GM12878 (cell line): ENCODE measurements around the gene IL6R. TPM values are rescaled to one million over a fixed set of nuclear protein-coding genes. Genes with fewer than 3 reads are reported as not detected.
A peak's percentile ranks its signal among the peaks of the same experiment; 100 is the strongest.

ENCODE experiments used
- ATAC-seq: fragments of 200-7000 bp; cut with Tn5 transposase; 3 replicates; pipeline ENCODE4 v1.9.1; 2020; ENCODE audit warnings: mild to moderate bottlenecking, moderate library complexity
- BruUV-seq: library from RNA; stranded (reverse); fragments of 400-500 nt; replicated peaks from 2 replicates; lab custom pipeline; 2021; lab: Mats Ljungman, UMichigan
- CTCF ChIA-PET: fragments of 300-600 bp; sonication (Branson Sonifier 250); formaldehyde crosslinking; extraction: SDS; loops from one replicate; lab custom pipeline; 2021; ENCODE audit warnings: inconsistent platforms; lab: Yijun Ruan, JAX
- POLR2A ChIA-PET: fragments of 350-600 bp; formaldehyde crosslinking; extraction: SDS; loops from one replicate; lab custom pipeline; 2021; ENCODE audit warnings: inconsistent platforms; lab: Charles Lee
- RAD21 ChIA-PET: fragments of 300-600 bp; sonication (Branson Sonifier 250); formaldehyde crosslinking; loops from one replicate; lab custom pipeline; 2023; ENCODE audit warnings: antibody characterized with exemption; ENCODE audit not compliant: unreplicated experiment; lab: Charles Lee
- SMC1A ChIA-PET: fragments of 300-600 bp; sonication (Branson Sonifier 250); formaldehyde crosslinking; loops from one replicate; lab custom pipeline; 2023; ENCODE audit not compliant: unreplicated experiment, uncharacterized antibody; lab: Charles Lee
- DNase-seq: peaks from one replicate; pipeline ENCODE4 v3.0.0-alpha.2; 2011; ENCODE audit warnings: low read depth, low spot score
- FAIRE-seq: peaks from 3 replicates; lab custom pipeline; 2011; peaks lifted over from hg19 to GRCh38; lab: Jason Lieb, UNC
- H2AFZ ChIP-seq: 2 replicates; pipeline ENCODE4 v1.6.0; 2011; ENCODE audit warnings: low read depth, low read length, control low read depth; ENCODE audit not compliant: control insufficient read depth
- H3K27ac ChIP-seq: 2 replicates; pipeline ENCODE4 v1.5.1; 2011; ENCODE audit warnings: control low read depth; ENCODE audit not compliant: control insufficient read depth, insufficient read depth
- H3K27me3 ChIP-seq, 2 experiments: replicated peaks in 1 of 2; 2 replicates each; pipeline versions ENCODE4 v1.6.0 to v1.6.1; 2011; ENCODE audit warnings: low read length in 1 of 2; ENCODE audit not compliant: control insufficient read depth in 2 of 2, insufficient read depth in 2 of 2
- H3K36me3 ChIP-seq, 2 experiments: 2 replicates each; pipeline ENCODE4 v1.5.1; 2011; ENCODE audit warnings: low read length in 1 of 2; ENCODE audit not compliant: control insufficient read depth in 2 of 2, insufficient read depth in 2 of 2
- H3K4me1 ChIP-seq: 2 replicates; pipeline ENCODE4 v1.6.1; 2011; ENCODE audit warnings: mild to moderate bottlenecking, low read length, moderate library complexity, mixed read lengths; ENCODE audit not compliant: control insufficient read depth, insufficient read depth
- H3K4me2 ChIP-seq: 2 replicates; pipeline ENCODE4 v1.6.0; 2011; ENCODE audit warnings: control low read depth; ENCODE audit not compliant: control insufficient read depth, insufficient read depth
- H3K4me3 ChIP-seq: fragments of 200-600 bp; sonication (generic); 2 replicates; pipeline ENCODE4 v1.5.1; 2016
- H3K79me2 ChIP-seq: 2 replicates; pipeline ENCODE4 v1.6.0; 2011; ENCODE audit warnings: low read length; ENCODE audit not compliant: control insufficient read depth, insufficient read depth
- H3K9ac ChIP-seq: 2 replicates; pipeline ENCODE4 v1.8.0; 2011; ENCODE audit warnings: low read length, control low read depth, mixed read lengths; ENCODE audit not compliant: control insufficient read depth, insufficient read depth
- H3K9me3 ChIP-seq: replicated peaks from 3 replicates; pipeline ENCODE4 v1.5.1; 2011; ENCODE audit warnings: mild to moderate bottlenecking, low read length; ENCODE audit not compliant: control insufficient read depth, insufficient read depth
- H4K20me1 ChIP-seq: 2 replicates; pipeline ENCODE4 v1.6.0; 2011; ENCODE audit not compliant: control insufficient read depth, insufficient read depth
- BCL11A ChIP-seq: IDR thresholded peaks from 2 replicates; pipeline ENCODE4 v1.6.1; 2011; ENCODE audit warnings: low read depth, low read length
- NFYA ChIP-seq: IDR thresholded peaks from 2 replicates; pipeline ENCODE4 v1.6.1; 2011; ENCODE audit warnings: low read depth, mild to moderate bottlenecking, low read length, improper control_type of control experiment, borderline replicate concordance
- NR2C1 ChIP-seq: fragments of 450-650 bp; IDR thresholded peaks from 2 replicates; pipeline ENCODE4 v1.6.1; 2017; ENCODE audit warnings: antibody characterized with exemption, mild to moderate bottlenecking, moderate library complexity
- NR2F1 ChIP-seq: fragments of 450-650 bp; conservative IDR thresholded peaks from 2 replicates; pipeline ENCODE4 v1.6.1; 2017; ENCODE audit warnings: mild to moderate bottlenecking
- SMARCA5 ChIP-seq: fragments of 450-650 bp; IDR thresholded peaks from 2 replicates; pipeline ENCODE4 v1.6.1; 2017; ENCODE audit warnings: mild to moderate bottlenecking
- ZNF24 ChIP-seq: fragments of 450-650 bp; IDR thresholded peaks from 2 replicates; pipeline ENCODE4 v1.6.1; 2017; ENCODE audit warnings: antibody characterized with exemption, mild to moderate bottlenecking
- WGBS: methylation state at CpG from one replicate; pipeline ENCODE4 v1.1.6; 2016; ENCODE audit warnings: low lambda C conversion rate; ENCODE audit not compliant: insufficient replicate concordance, insufficient coverage; ENCODE audit errors: missing lambda C conversion rate; 5-methylcytosine and 5-hydroxymethylcytosine counted together
- in situ Hi-C: fragments of 300-500 bp; cut with MboI; formaldehyde crosslinking; loops from 9 replicates; pipeline ENCODE4 v1.14.3; 2018; ENCODE audit warnings: mixed read lengths
- intact Hi-C: fragments of 100-400 bp; cut with micrococcal nuclease; formaldehyde crosslinking; loops from one replicate; pipeline ENCODE4 v1.14.2; 2022; ENCODE audit not compliant: unreplicated experiment
- polyA plus RNA-seq, 11 experiments: library from polyadenylated mRNA; depleted of rRNA in 4 of 11; unstranded in 6 of 11; stranded (reverse) in 5 of 11; fragments of >200 nt; fragmentation: Nextera tagmentation in 4 of 11; fragmentation: Illumina TruSeq in 1 of 11; extraction: Ambion mirVana in 4 of 11; extraction: Trizol in 1 of 11; gene quantifications; 1 replicate in 1 of 11; 2 replicates in 10 of 11; pipeline versions ENCODE4 v1.2.1 to v1.2.3, GENCODE V29; 2011 to 2016; ENCODE audit warnings: inconsistent platforms in 2 of 11, missing spikeins in 2 of 11, low read depth in 1 of 11
- total RNA-seq, 4 experiments: library from RNA; depleted of rRNA in 3 of 4; stranded (reverse); fragments of >200 nt in 3 of 4; fragmentation: Illumina TruSeq in 1 of 4; extraction: Trizol in 1 of 4; gene quantifications; 2 replicates each; pipeline versions ENCODE4 v1.2.1 to v1.2.3, GENCODE V29; 2013 to 2021

The IL6R gene
- total and polyA plus RNA-seq, 10 of the 15 experiments (the other 5 are each of a cell fraction or from before 2014, with no cell fraction given): 1.9 to 43.4 (median 17.5) TPM

GRCh38 chr1:154418923-154419619 lies 13.9 kb downstream of the IL6R start:
- Histone ChIP-seq H3K27me3 (no peaks in the 10 kb centered on the region), H3K4me3 (no peak overlapping the region), H4K20me1 (no peaks in the 10 kb centered on the region), H3K27ac (no peak overlapping the region; the same call in 1 of the 2 replicates), H3K36me3 (no peaks in the 10 kb centered on the region), H3K4me2 (peak overlapping the region; percentile 27; the same call in 1 of the 2 replicates), H3K4me1 (peaks cover 26% of the 10 kb centered on the region), H3K79me2 (no peaks in the 10 kb centered on the region; the same call in 1 of the 2 replicates), H3K9me3 (no peaks in the 10 kb centered on the region), H2AFZ (no peak overlapping the region), H3K9ac (no peak overlapping the region)
- RAD21 ChIA-PET: interaction anchor here (0.6 to 5.6 kb wide), 6 partner anchors 11 to 130 kb away, joined by 3 to 52 read pairs (median 4); no protein-coding TSS in a partner anchor
- intact Hi-C loops (no loop called here), in situ Hi-C loops (no loop called here)
- 33% methylated on average over 5 of the region's 5 CpGs for WGBS
- FAIRE-seq (no peak), DNase-seq (no peak), ATAC-seq (peak; percentile 32)
- POLR2A ChIA-PET: interaction anchor here (0.9 to 1.9 kb wide), 3 partner anchors 17 to 22 kb away, joined by 3 to 7 read pairs (median 4); no protein-coding TSS in a partner anchor
- CTCF ChIA-PET: interaction anchor here (0.6 to 1.4 kb wide), 4 partner anchors 24 to 599 kb away, joined by 3 to 6 read pairs (median 4); no protein-coding TSS in a partner anchor
- no TSS peak for BruUV-seq
- SMC1A ChIA-PET: interaction anchor here (1.0 to 7.9 kb wide), 9 partner anchors 8 to 47 kb away, joined by 3 to 55 read pairs (median 13); partner anchors contain the start of gene IL6R
- no peak for TF ChIP-seq NFYA
- TF ChIP-seq SMARCA5: peak; percentile 56; the same call in 1 of the 2 replicates
- no peak for TF ChIP-seq NR2C1
- no peak for TF ChIP-seq ZNF24
- no peak for TF ChIP-seq BCL11A
- no peak for TF ChIP-seq NR2F1
